Endothelial cell of umbilical vein (primary cell): ENCODE data around the gene ASIC5. TPM values are rescaled to one million over a fixed set of nuclear protein-coding genes. Genes with fewer than 3 reads are reported as not detected.

Experiments
- BruUV-seq: library from RNA; stranded (reverse); fragments of 400-500 nt; replicated peaks from 2 replicates; lab custom pipeline; 2021; lab: Mats Ljungman, UMichigan
- CTCF ChIA-PET: fragments of 300-600, 350-600 bp; sonication (Branson Sonifier 250); formaldehyde crosslinking; loops from one replicate; lab custom pipeline; 2021; ENCODE audit warnings: antibody characterized with exemption, inconsistent platforms; lab: Charles Lee
- POLR2A ChIA-PET: fragments of 300-600, 350-600 bp; sonication (Branson Sonifier 250); formaldehyde crosslinking; loops from one replicate; lab custom pipeline; 2021; ENCODE audit warnings: antibody characterized with exemption, inconsistent platforms; lab: Charles Lee
- DNase-seq: peaks from one replicate; pipeline ENCODE4 v3.0.0-alpha.2; 2011; ENCODE audit warnings: low read depth, low spot score
- FAIRE-seq: peaks from 2 replicates; lab custom pipeline; 2011; peaks lifted over from hg19 to GRCh38; lab: Jason Lieb, UNC
- H2AFZ ChIP-seq: 2 replicates; pipeline ENCODE4 v1.6.0; 2012; ENCODE audit warnings: low read depth, low read length, control low read depth, inconsistent platforms
- H3K27ac ChIP-seq: 2 replicates; pipeline ENCODE4 v1.5.1; 2011; ENCODE audit warnings: low read depth, mild to moderate bottlenecking, control low read depth, low read length, moderate library complexity; ENCODE audit not compliant: insufficient read depth
- H3K27me3 ChIP-seq, 2 experiments: 2 replicates each; pipeline versions ENCODE4 v1.6.0 to v1.6.1; 2011; ENCODE audit warnings: low read length in 2 of 2, mixed read lengths in 1 of 2; ENCODE audit not compliant: control insufficient read depth in 2 of 2, insufficient read depth in 2 of 2
- H3K36me3 ChIP-seq, 2 experiments: 2 replicates in 1 of 2; 3 replicates in 1 of 2; pipeline ENCODE4 v1.5.1; 2011; ENCODE audit warnings: low read length in 2 of 2, mild to moderate bottlenecking in 1 of 2, moderate library complexity in 1 of 2; ENCODE audit not compliant: control insufficient read depth in 2 of 2, insufficient read depth in 2 of 2; ENCODE audit errors: extremely low read depth in 1 of 2
- H3K4me1 ChIP-seq: 3 replicates; pipeline ENCODE4 v1.5.1; 2011; ENCODE audit warnings: mild to moderate bottlenecking, low read length; ENCODE audit not compliant: control insufficient read depth, insufficient read depth; ENCODE audit errors: extremely low read depth
- H3K4me2 ChIP-seq: 2 replicates; pipeline ENCODE4 v1.6.1; 2011; ENCODE audit warnings: low read length, control low read depth, mixed read lengths; ENCODE audit not compliant: insufficient read depth
- H3K4me3 ChIP-seq, 3 experiments: fragments of 200-600 bp in 1 of 3; sonication (generic), shearing (Covaris generic) in 1 of 3; replicated peaks in 1 of 3; 2 replicates each; pipeline ENCODE4 v1.5.1; 2011 to 2016; ENCODE audit warnings: control low read depth in 3 of 3, low read length in 3 of 3, mild to moderate bottlenecking in 2 of 3, inconsistent platforms in 1 of 3, low read depth in 1 of 3, moderate library complexity in 1 of 3; ENCODE audit not compliant: insufficient read depth in 1 of 3
- H3K79me2 ChIP-seq: 2 replicates; pipeline ENCODE4 v1.6.0; 2012; ENCODE audit warnings: low read length, inconsistent platforms; ENCODE audit not compliant: control insufficient read depth, insufficient read depth
- H3K9ac ChIP-seq: replicated peaks from 2 replicates; pipeline ENCODE3; 2011; ENCODE audit warnings: low read length, control low read depth; ENCODE audit not compliant: insufficient read depth; ENCODE audit errors: extremely low read depth
- H3K9me1 ChIP-seq: replicated peaks from 3 replicates; pipeline ENCODE4 v1.6.0; 2011; ENCODE audit warnings: mild to moderate bottlenecking, low read length; ENCODE audit not compliant: control insufficient read depth, insufficient read depth; ENCODE audit errors: extremely low read depth
- H3K9me3 ChIP-seq: replicated peaks from 2 replicates; pipeline ENCODE4 v1.5.1; 2012; ENCODE audit warnings: low read length, inconsistent platforms; ENCODE audit not compliant: control insufficient read depth, insufficient read depth
- H4K20me1 ChIP-seq: replicated peaks from 2 replicates; pipeline ENCODE3; 2011; ENCODE audit warnings: mild to moderate bottlenecking, low read length; ENCODE audit not compliant: control insufficient read depth, insufficient read depth; ENCODE audit errors: extremely low read depth
- EZH2 ChIP-seq: IDR thresholded peaks from 2 replicates; pipeline ENCODE4 v1.6.1; 2012; ENCODE audit warnings: borderline replicate concordance, low read depth, mild to moderate bottlenecking, moderate library complexity, low read length, inconsistent platforms; ENCODE audit not compliant: severe bottlenecking
- FOS ChIP-seq: IDR thresholded peaks from 2 replicates; pipeline ENCODE4 v1.6.1; 2011; ENCODE audit warnings: mild to moderate bottlenecking, low read length, moderate library complexity, borderline replicate concordance; ENCODE audit not compliant: insufficient read depth
- GATA2 ChIP-seq: IDR thresholded peaks from 2 replicates; pipeline ENCODE4 v1.7.0; 2011; ENCODE audit warnings: low read depth, mild to moderate bottlenecking, moderate library complexity, mixed read lengths, low read length; ENCODE audit not compliant: insufficient read length, insufficient read depth
- JUN ChIP-seq: IDR thresholded peaks from 2 replicates; pipeline ENCODE4 v1.6.1; 2011; ENCODE audit warnings: borderline replicate concordance, low read depth; ENCODE audit not compliant: insufficient read length, insufficient read depth
- MYC ChIP-seq: IDR thresholded peaks from one replicate; pipeline ENCODE4 v1.6.1; 2011; ENCODE audit warnings: mild to moderate bottlenecking, low read depth, low read length
- POLR2A ChIP-seq: IDR thresholded peaks from 2 replicates; pipeline ENCODE4 v1.6.1; 2012; ENCODE audit warnings: low read depth, mild to moderate bottlenecking, control low read depth, low read length
- POLR2AphosphoS5 ChIP-seq: IDR thresholded peaks from 2 replicates; pipeline ENCODE4 v1.6.1; 2012; ENCODE audit warnings: low read depth, mild to moderate bottlenecking, control low read depth, low read length, moderate library complexity; ENCODE audit not compliant: insufficient read depth
- dilution Hi-C: fragments of 300-500 bp; cut with MboI; formaldehyde crosslinking; loops from one replicate; pipeline ENCODE4 v1.15.0; 2019; ENCODE audit warnings: low sequenced_read_pairs; ENCODE audit not compliant: extremely low pct_ligation_motif_present
- intact Hi-C: fragments of 100-400 bp; cut with micrococcal nuclease; formaldehyde crosslinking; loops from one replicate; pipeline ENCODE4 v1.10.0; 2022
- polyA plus RNA-seq, 4 experiments: library from polyadenylated mRNA; depleted of rRNA in 3 of 4; stranded (reverse) in 3 of 4; unstranded in 1 of 4; fragments of >200 nt; gene quantifications; 2 replicates each; pipeline versions ENCODE4 v1.2.1 to v1.2.3, GENCODE V29; 2011 to 2012; ENCODE audit warnings: missing spikeins in 1 of 4
- total RNA-seq: library from RNA; stranded (reverse); gene quantifications from 2 replicates; pipeline ENCODE4 v1.2.3, GENCODE V29; 2021
- TF ChIP-seq, protein P1 (sequence below), 2 donors: IDR thresholded peaks; 1 replicate in 1 of 2; 2 replicates in 1 of 2; pipeline ENCODE4 v1.5.1; 2011; ENCODE audit warnings: low read length in 2 of 2, mild to moderate bottlenecking in 2 of 2, moderate library complexity in 2 of 2, control low read depth in 1 of 2, inconsistent platforms in 1 of 2, low read depth in 1 of 2; ENCODE audit not compliant: insufficient read depth in 1 of 2; ENCODE audit errors: extremely low read depth in 1 of 2
- TF ChIP-seq, protein P2 (sequence below): IDR thresholded peaks from 2 replicates; pipeline ENCODE4 v1.6.1; 2011; ENCODE audit not compliant: insufficient read depth, insufficient read length

Gene ASIC5
- total and polyA plus RNA-seq, 2 donors (not counting 3 experiments of a cell fraction or from before 2014, with no cell fraction given), result not detected

DNA sequence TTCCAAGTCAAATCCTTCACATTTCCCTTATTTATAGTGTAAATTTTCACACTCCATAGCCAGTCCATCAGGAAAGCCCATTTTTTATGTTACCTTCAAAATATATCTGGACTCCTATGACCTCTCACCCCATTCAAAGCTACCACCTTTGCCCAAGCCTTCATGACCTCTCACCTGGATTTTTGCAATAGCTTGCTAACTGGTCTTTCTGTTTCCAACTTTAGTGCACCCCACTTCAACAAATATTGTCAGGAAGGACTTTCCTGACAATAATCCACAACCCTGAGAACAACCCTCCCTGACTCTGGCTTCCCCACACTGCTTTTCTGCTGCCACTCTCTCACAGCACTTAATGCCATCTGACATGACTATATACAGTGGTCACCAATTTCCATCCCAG lies 33.4 kb downstream of the ASIC5 start:
- no peaks in the 10 kb centered on the region for H4K20me1 ChIP-seq
- no peaks in the 10 kb centered on the region for H3K27me3 ChIP-seq
- no peak overlapping the region for H3K4me2 ChIP-seq
- CTCF ChIA-PET, result no interaction called here
- no peaks in the 10 kb centered on the region for H3K4me1 ChIP-seq
- BruUV-seq, result no TSS peak
- intact Hi-C loops (no loop called here), dilution Hi-C loops (no loop called here)
- TF ChIP-seq GATA2 (no peak), MYC (no peak), POLR2AphosphoS5 (no peak), FOS (no peak), POLR2A (no peak), JUN (no peak), EZH2 (no peak)
- TF ChIP-seq, protein P1, sequence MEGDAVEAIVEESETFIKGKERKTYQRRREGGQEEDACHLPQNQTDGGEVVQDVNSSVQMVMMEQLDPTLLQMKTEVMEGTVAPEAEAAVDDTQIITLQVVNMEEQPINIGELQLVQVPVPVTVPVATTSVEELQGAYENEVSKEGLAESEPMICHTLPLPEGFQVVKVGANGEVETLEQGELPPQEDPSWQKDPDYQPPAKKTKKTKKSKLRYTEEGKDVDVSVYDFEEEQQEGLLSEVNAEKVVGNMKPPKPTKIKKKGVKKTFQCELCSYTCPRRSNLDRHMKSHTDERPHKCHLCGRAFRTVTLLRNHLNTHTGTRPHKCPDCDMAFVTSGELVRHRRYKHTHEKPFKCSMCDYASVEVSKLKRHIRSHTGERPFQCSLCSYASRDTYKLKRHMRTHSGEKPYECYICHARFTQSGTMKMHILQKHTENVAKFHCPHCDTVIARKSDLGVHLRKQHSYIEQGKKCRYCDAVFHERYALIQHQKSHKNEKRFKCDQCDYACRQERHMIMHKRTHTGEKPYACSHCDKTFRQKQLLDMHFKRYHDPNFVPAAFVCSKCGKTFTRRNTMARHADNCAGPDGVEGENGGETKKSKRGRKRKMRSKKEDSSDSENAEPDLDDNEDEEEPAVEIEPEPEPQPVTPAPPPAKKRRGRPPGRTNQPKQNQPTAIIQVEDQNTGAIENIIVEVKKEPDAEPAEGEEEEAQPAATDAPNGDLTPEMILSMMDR (IDR thresholded peaks at IDR 0.05; ENCODE audit: extremely low read depth in 1 of 2, insufficient read depth in 1 of 2, low read depth in 1 of 2, low read length in 2 of 2), result no peak
- TF ChIP-seq, protein P2, sequence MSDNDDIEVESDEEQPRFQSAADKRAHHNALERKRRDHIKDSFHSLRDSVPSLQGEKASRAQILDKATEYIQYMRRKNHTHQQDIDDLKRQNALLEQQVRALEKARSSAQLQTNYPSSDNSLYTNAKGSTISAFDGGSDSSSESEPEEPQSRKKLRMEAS, result no peak
- no peak overlapping the region for H3K27ac ChIP-seq
- no peak overlapping the region for H3K4me3 ChIP-seq
- no peaks in the 10 kb centered on the region for H3K79me2 ChIP-seq
- H2AFZ ChIP-seq, result no peak overlapping the region
- DNase-seq, result no peak
- H3K9me1 ChIP-seq, result no peaks in the 10 kb centered on the region
- H3K9ac ChIP-seq, result no peak overlapping the region
- no peaks in the 10 kb centered on the region for H3K9me3 ChIP-seq
- H3K36me3 ChIP-seq, result no peaks in the 10 kb centered on the region
- POLR2A ChIA-PET, result no interaction called here
- FAIRE-seq, result no peak
